Limb (tissue), 2 donors: ENCODE results near the gene SIRT5.
A peak's percentile ranks its signal among the peaks of the same experiment; 100 is the strongest.

Source experiments
- DNase-seq, 2 donors: peaks; one replicate each; pipeline ENCODE4 v3.0.0-alpha.2; 2016; ENCODE audit errors: extremely low spot score in 2 of 2

The SIRT5 gene

GRCh38 chr6:13586603-13587542, 12.5 kb downstream of the SIRT5 start:
- DNase-seq = no peak

- no peak for DNase-seq
Measured at GRCh38 chr6:13589801-13590200, 15.4 kb downstream of the SIRT5 start.

- no peak for DNase-seq
Measured at GRCh38 chr6:13590574-13591153, 16.3 kb downstream of the SIRT5 start.

- no peak for DNase-seq
Measured at GRCh38 chr6:13591205-13591921, 17.0 kb downstream of the SIRT5 start.

GRCh38 chr6:13593103-13593502, 18.7 kb downstream of the SIRT5 start:
- no peak for DNase-seq

- DNase-seq = no peak
Measured at GRCh38 chr6:13593720-13594119, 19.3 kb downstream of the SIRT5 start.

- DNase-seq = no peak
Measured at GRCh38 chr6:13597073-13597472, 22.7 kb downstream of the SIRT5 start.

- no peak for DNase-seq
Measured at GRCh38 chr6:13600036-13600435, 25.6 kb downstream of the SIRT5 start.

- DNase-seq = no peak
Measured at GRCh38 chr6:13604135-13604534, 29.7 kb downstream of the SIRT5 start.

- no peak for DNase-seq
Measured at GRCh38 chr6:13604546-13605416, 30.4 kb downstream of the SIRT5 start.

GRCh38 chr6:13605634-13606033, 31.2 kb downstream of the SIRT5 start:
- DNase-seq = no peak

- no peak for DNase-seq
Measured at GRCh38 chr6:13611715-13612114, 37.3 kb downstream of the SIRT5 start.

GRCh38 chr6:13613029-13613594, 38.7 kb downstream of the SIRT5 start:
- DNase-seq = no peak

- peak; percentile 13 to 36 for DNase-seq
Measured at GRCh38 chr6:13614126-13614925, 39.9 kb downstream of the SIRT5 start.

GRCh38 chr6:13614926-13615791, 40.8 kb downstream of the SIRT5 start, which contains the start of gene NOL7:
NOL7 (plus strand) TSS chr6:13615335; CDS start chr6:13615359, 24 bp downstream.
- peak; percentile 98 to 99 for DNase-seq

- peak in 1 of 2 donors; percentile 6 for DNase-seq
Measured at GRCh38 chr6:13615792-13616120, 41.4 kb downstream of the SIRT5 start.

GRCh38 chr6:13617066-13617465, 42.7 kb downstream of the SIRT5 start:
- DNase-seq = no peak

- no peak for DNase-seq
Measured at GRCh38 chr6:13624871-13625288, 50.5 kb downstream of the SIRT5 start.
